Left ventricle myocardium inferior (tissue), 1 donor: Measurements from ENCODE around the gene FAT2. TPM values are rescaled to one million over a fixed set of nuclear protein-coding genes. Genes with fewer than 3 reads are reported as not detected.
A peak's percentile ranks its signal among the peaks of the same experiment; 100 is the strongest.

Source experiments
- DNase-seq: peaks from one replicate; pipeline ENCODE4 v3.0.0-alpha.2; 2020
- H3K27ac ChIP-seq: fragments of 200-600 bp; replicated peaks from 2 replicates; pipeline ENCODE4 v1.8.0; 2021
- H3K27me3 ChIP-seq: fragments of 200-600 bp; 2 replicates; pipeline ENCODE4 v1.8.0; 2021; ENCODE audit warnings: low read depth
- H3K36me3 ChIP-seq: fragments of 200-600 bp; 2 replicates; pipeline ENCODE4 v1.8.0; 2021
- H3K4me1 ChIP-seq: fragments of 200-600 bp; 2 replicates; pipeline ENCODE4 v1.8.0; 2021
- H3K4me3 ChIP-seq: fragments of 200-600 bp; 2 replicates; pipeline ENCODE4 v1.8.0; 2021; ENCODE audit warnings: mild to moderate bottlenecking, moderate library complexity
- H3K9me3 ChIP-seq: fragments of 200-600 bp; replicated peaks from 2 replicates; pipeline ENCODE4 v1.8.0; 2021
- intact Hi-C: fragments of 100-400 bp; cut with micrococcal nuclease; formaldehyde crosslinking; loops from one replicate; pipeline ENCODE4 v1.11.0; 2022
- total RNA-seq: library from RNA; stranded (reverse); fragmentation: NEBNext Ultra II Directional; extraction: Animal tissue kit (Norgen Biotek cat#: 25700); gene quantifications from one replicate; pipeline ENCODE4 v1.2.1, GENCODE V29; 2021
- TF ChIP-seq, protein P1 (sequence below): fragments of 200-600 bp; IDR thresholded peaks from 2 replicates; pipeline ENCODE4 v1.8.0; 2021; ENCODE audit warnings: antibody characterized with exemption, mild to moderate bottlenecking, borderline replicate concordance
- donor health status: DM: no; HTN: yes; CAD: no; lungs with severe emphysema.

Gene FAT2
- total RNA-seq, 1 donor from 2014 or later: not detected

DNA sequence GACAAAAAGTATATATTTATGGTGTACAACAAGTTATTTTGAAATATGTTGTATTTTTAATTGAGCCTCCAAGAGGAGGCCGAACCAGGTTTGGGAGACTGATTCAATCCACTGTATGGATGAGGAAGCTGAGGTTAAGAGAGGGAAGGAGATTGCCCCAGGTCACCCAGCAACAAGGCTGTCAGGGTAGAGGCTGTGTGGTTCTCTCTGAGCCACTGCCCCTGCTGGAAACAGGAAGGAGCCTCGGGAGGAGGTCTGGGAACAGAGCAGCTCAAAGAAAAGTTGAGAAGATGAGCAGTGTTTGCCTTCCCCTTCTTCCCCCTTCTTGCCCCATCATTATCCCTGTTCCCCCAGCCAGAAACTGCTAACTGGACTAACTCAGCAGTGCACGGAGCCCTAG, 6.6 kb upstream of the FAT2 start:
- DNase-seq: no peak
- no peaks in the 10 kb centered on the region for H3K27me3 ChIP-seq
- no peak overlapping the region for H3K4me3 ChIP-seq
- TF ChIP-seq, protein P1, sequence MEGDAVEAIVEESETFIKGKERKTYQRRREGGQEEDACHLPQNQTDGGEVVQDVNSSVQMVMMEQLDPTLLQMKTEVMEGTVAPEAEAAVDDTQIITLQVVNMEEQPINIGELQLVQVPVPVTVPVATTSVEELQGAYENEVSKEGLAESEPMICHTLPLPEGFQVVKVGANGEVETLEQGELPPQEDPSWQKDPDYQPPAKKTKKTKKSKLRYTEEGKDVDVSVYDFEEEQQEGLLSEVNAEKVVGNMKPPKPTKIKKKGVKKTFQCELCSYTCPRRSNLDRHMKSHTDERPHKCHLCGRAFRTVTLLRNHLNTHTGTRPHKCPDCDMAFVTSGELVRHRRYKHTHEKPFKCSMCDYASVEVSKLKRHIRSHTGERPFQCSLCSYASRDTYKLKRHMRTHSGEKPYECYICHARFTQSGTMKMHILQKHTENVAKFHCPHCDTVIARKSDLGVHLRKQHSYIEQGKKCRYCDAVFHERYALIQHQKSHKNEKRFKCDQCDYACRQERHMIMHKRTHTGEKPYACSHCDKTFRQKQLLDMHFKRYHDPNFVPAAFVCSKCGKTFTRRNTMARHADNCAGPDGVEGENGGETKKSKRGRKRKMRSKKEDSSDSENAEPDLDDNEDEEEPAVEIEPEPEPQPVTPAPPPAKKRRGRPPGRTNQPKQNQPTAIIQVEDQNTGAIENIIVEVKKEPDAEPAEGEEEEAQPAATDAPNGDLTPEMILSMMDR: no peak
- no peaks in the 10 kb centered on the region for H3K9me3 ChIP-seq
- H3K4me1 ChIP-seq: peaks cover 30% of the 10 kb centered on the region
- H3K36me3 ChIP-seq: no peaks in the 10 kb centered on the region
- H3K27ac ChIP-seq: no peak overlapping the region
- intact Hi-C loops: no loop called here

DNA sequence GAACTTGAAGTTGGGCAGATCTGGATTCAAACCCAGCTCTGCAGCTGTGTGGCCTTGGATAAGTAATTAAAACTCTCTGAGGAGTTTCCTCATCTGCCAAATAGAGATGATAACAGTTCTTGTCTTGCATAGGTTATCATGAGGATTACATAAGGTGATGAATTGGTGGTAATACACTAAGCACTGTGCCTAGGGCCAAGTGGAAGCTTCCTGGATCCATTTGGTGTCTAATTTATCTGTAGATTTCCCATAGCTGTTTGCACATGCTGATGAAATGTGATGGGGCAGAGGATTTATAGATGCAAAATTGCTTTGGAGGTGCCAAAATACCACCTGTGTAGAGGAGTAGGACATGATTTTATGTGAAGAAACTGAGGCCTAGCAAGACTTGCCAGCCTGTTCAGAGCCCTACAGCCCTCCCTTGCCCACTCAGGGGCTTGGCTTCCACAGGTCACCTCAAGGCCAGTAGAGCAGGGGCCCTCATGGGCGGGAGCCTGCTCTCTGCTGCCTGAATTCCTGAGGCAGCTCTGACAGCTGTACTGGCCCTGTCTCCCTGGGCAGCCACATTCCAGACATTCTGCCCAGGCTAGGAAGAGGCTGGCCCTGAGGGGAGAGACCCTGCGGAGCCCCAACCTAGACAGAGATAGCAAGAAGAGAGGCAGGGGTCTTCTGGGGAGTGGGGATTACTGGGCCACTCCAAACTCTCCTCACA, 5.9 kb upstream of the FAT2 start:
- TF ChIP-seq, protein P1: no peak
- Histone ChIP-seq H3K4me3 (no peak overlapping the region), H3K36me3 (no peaks in the 10 kb centered on the region), H3K27ac (peak overlapping the region; percentile 39), H3K9me3 (no peaks in the 10 kb centered on the region), H3K27me3 (no peaks in the 10 kb centered on the region), H3K4me1 (peaks cover 30% of the 10 kb centered on the region)
- intact Hi-C loops: no loop called here
- DNase-seq: peak; percentile 20

DNA sequence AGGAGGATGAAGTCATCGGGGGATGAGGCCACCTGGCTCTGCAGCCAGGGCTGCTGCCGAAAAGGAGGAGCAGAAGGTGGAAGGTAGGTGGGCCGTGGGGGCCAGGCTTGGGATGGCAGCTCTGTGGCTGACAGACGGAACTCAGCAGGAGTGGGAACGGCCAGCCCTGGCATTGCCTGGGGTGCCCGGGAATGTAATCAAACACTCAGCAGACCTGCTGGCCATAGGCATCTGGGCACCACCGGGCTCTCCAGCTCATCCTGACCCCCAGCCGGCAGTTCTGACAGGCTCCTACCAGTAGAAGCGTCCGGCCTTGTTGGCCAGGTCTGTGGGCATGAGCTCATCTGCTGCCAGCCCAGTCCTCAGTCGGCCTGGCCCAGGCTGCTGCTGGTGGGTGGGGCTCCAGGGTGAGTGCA, 4.3 kb upstream of the FAT2 start:
- Histone ChIP-seq H3K9me3 (no peaks in the 10 kb centered on the region), H3K27ac (peak overlapping the region; percentile 42), H3K4me3 (no peak overlapping the region), H3K27me3 (no peaks in the 10 kb centered on the region), H3K4me1 (peaks cover 30% of the 10 kb centered on the region), H3K36me3 (no peaks in the 10 kb centered on the region)
- DNase-seq: peak; percentile 39
- intact Hi-C loops: no loop called here
- TF ChIP-seq, protein P1: no peak

DNA sequence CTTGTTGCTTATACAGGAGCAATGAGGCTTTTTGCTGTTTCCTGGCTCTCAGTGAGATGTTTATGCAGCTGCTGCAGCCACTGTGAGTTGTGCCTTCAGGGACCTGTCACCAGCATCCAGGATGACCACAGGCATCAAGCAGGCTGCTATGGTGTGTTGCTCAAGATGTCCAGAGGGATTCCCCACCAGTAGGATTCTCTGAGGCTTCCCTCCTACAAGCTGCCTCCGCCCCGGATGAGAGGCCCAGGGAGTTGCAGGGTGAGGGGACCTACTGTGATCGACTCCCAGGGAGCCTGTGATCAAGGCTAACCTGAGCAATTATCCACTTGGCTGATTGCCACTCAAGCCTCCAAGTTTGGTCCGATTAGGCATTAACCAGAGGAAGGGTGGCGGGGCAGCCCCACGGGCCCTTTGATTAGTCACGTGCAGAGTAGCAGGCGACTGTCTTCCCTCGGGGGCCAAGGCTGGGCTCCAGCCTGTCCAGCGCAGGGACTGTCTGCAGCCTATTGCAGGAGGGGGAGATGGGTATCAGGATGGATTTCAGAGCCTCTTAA, 1.8 kb upstream of the FAT2 start:
- H3K4me1 ChIP-seq: peaks cover 30% of the 10 kb centered on the region
- no peaks in the 10 kb centered on the region for H3K27me3 ChIP-seq
- DNase-seq: peak; percentile 18
- no peak overlapping the region for H3K4me3 ChIP-seq
- no peaks in the 10 kb centered on the region for H3K36me3 ChIP-seq
- H3K27ac ChIP-seq: no peak overlapping the region
- intact Hi-C loops: no loop called here
- TF ChIP-seq, protein P1: no peak
- H3K9me3 ChIP-seq: no peaks in the 10 kb centered on the region

DNA sequence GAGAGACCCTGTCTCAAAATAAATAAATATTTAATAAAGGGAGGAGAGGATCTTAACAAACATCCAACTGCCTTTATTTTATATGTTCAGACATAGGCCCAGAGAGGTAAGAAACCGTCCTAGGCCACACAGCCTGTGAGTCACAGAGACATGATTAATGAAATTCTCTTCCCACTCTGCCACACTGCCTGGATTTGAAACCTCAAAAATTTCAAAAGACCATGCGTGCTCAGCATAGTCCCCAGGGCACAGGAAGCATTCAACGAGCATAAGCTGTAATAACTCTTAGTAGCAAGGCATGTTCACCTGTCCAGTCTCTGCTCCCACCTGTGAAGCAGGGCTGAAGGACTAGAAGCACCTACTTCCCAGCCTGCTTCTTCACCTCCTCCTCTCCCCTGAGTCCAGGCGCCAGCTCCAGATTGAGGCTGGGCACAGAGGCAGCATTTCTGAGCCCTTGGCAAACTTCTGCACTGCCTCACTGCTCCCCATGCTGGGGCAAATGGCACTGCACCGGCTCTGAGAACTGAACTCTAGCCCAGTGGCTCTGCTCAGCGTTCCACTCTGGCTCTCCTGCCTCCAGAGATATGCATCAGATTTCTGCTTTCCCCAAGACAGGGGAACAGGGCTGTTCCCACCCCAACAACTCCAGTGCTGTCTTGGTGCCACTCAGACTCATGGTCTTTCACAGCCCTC, 1.1 kb downstream of the FAT2 start:
- H3K27me3 ChIP-seq: no peaks in the 10 kb centered on the region
- H3K36me3 ChIP-seq: no peaks in the 10 kb centered on the region
- peaks cover 4% of the 10 kb centered on the region for H3K4me1 ChIP-seq
- intact Hi-C loops: no loop called here
- no peaks in the 10 kb centered on the region for H3K9me3 ChIP-seq
- no peak for DNase-seq
- TF ChIP-seq, protein P1: no peak
- H3K27ac ChIP-seq: no peak overlapping the region
- no peak overlapping the region for H3K4me3 ChIP-seq
